GM19099 (cell line): ENCODE results near the gene ISYNA1.

Experiments
- POLR2A ChIP-seq: IDR thresholded peaks from 3 replicates; pipeline ENCODE4 v1.6.1; 2011; ENCODE audit warnings: low read depth; ENCODE audit not compliant: insufficient read length; ENCODE audit errors: extremely low read depth

ISYNA1 gene

DNA sequence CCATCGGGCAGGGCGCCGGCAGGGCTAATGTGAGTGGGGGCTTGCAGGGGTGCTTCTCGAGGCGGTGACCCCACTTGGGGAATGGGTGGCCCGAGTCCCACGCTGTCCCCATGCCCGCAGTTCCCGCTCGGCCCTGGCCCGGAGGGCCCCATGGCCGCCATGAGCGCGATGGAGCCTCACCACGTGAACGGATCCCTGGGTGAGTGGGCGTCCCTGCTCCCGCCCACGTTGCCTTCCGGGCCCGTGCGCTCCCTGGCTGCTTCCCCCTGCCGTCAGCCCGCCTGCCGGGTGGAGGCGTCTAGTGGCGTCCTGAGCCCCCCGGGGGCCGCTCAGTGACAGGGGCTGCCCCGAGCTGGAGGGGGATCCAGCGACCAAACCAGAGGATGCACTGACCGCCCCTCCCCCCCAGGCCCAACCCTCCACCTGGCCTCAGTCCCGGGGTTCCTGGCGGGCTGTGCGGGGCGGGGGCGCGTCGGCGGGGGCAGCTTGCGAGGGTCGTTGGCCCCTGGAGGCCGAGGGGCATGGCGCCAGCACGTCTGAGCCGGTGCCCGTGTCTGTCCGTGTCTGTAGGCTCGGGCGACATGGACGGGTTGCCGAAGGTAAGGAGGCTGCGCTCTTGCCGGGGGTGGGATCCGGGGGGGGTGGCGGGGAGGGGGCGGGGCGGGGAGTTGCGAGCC, 4.8 kb downstream of the ISYNA1 start:
- peak; percentile 70 for TF ChIP-seq POLR2A

DNA sequence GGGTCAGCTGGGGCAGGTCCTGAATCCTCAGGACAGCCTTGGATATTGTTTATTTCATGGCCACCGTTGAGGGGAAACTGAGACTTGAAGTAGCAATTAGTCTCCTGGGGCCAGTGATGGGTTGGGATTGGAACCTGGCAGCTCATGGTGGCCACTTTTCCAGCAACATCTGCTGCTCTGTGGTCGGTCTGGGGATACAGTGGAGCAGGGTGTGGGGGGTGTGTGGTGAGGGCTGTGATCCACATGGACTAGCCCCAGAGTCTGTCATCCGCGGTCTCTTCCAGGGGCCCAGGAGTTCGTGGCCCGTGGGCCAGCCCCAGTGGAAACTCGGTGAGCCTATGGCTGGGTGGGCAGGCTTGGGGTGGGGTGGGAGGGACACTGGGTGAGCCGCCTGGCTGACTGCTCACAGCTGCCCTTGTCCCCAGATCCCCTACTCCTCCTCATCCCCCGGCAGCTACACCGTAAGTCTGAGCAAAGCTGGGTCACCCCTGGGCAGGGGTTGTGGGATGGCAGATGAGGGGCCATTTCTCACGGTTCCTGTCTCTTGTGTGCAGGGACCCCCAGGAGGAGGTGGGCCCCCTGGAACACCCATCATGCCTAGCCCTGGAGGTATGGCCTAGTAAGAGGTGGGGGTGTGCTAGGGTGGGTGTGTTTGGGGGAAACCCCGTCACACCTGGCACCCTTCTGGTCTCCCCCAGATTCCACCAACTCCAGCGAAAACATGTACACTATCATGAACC, 5.5 kb downstream of the ISYNA1 start:
- no peak for TF ChIP-seq POLR2A

DNA sequence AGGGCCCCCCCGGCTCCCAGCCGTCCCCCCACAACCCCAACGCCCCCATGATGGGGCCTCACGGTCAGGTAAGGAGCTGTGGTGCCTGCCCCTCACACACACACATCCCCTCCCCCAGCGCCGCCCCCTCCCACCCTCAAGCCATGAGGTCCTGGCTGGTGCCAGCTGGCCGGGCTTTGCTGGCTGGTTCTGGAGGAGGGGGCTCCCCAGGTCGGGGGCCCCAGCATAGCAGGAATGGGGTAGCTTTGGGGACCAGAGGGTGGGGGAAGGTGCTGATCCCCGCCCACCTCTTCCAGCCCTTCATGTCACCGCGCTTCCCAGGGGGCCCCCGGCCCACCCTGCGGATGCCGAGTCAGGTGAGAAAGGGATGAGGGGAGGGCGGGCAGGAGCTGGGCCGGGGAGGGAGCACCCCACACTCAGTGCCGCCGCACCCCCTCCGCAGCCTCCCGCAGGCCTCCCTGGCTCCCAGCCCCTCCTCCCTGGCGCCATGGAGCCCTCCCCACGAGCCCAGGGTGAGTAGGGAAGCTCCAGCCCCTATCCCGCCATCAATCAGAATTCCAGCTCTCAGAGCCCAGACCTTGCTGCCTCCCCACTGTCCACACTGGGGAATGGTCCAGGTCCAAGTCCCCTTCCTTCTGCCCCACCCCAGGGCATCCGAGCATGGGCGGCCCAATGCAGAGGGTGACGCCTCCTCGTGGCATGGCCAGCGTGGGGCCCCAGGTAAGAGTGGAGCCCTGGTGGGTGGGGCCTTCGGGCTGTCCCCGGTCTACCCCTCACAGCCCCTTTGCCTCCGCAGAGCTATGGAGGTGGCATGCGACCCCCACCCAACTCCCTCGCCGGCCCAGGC, 6.4 kb downstream of the ISYNA1 start:
- TF ChIP-seq POLR2A = no peak

DNA sequence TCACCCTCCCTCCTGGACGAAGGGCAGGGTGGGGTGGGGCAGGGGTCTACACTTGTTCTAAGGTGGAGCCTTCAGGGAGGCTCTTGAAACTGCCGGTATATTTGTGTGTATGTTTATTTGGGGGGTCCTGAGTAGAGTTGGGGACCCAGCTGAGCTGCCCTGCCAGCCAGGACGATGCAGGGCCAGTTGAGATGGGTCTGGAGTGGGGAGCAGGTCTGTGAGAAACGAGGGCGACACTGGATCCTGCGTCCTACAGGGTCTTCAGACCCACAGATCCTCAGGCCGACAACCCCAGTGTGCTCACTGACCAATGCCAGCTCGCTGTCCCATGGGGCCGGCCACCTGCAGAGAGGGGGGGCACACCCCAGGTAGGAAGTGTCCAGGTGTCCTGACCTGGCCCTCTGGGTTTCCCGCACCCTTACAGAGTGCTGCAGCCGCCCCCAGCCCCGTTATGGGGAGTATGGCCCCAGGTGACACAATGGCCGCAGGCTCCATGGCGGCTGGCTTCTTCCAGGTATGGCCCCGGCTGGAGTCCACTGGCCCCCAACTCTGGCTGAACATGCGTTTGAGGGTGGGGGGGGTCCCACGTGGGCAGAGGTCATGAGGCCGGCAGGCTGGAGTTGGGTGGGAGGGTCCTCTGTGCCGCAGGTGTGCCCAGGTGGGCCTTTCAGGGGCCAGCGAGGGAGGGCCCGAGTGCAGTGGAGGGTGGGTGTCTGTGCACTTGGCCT, 7.4 kb downstream of the ISYNA1 start:
- no peak for TF ChIP-seq POLR2A

- no peak for TF ChIP-seq POLR2A
These were observed 8.1 kb downstream of the ISYNA1 start for GRCh38 chr19:18429717-18430416.

GRCh38 chr19:18428787-18429674, 8.9 kb downstream of the ISYNA1 start:
- no peak for TF ChIP-seq POLR2A

- no peak for TF ChIP-seq POLR2A
These were observed 9.7 kb downstream of the ISYNA1 start for GRCh38 chr19:18428173-18428786.

DNA sequence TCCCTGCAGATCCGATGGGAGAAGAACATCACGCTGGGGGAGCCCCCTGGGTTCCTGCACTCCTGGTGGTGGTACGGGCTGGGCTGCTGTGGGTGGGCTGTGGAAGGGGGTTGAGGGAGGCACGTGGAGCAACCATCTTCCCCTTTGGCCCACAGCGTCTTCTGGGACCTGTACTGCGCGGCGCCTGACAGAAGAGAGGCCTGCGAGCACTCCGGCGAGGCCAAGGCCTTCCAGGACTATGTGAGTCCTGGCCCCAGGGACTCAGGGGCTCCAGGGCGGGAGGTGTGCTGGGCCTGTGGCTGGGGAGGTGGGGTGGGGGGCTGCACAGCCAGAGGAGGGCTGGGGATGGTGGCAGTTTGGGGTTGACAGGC, 10.2 kb downstream of the ISYNA1 start:
- TF ChIP-seq POLR2A = no peak

DNA sequence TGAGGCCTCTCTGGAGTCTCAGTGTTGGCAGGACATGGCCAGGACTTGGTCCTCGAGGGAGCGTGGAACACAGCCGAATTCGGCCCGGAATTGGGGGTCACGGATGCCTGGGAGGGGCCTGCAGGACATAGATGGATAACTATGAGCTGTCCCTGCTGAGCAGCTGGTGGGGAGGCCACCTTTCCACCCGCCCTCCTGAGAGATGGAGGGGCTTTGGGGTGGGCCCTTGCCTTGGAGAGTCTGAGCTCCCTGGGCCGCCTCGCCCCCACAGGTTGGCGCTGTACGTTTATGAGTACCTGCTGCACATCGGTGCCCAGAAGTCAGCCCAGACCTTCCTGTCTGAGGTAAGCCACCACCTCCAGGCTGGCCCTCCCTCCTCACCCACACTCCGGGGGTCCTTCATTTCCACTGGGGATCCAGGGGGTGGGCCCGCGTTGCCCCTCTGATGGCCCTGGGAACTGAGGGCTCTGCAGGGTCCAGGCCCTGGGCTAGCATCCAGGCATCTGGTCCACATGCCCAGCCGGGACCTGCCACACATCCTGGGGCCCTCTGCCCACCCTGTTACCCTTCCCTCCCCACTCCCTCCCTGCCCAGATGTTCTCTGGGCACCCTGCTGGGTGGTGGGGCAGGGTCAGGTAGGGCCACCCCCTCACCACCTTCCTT, 10.7 kb downstream of the ISYNA1 start:
- TF ChIP-seq POLR2A = no peak

DNA sequence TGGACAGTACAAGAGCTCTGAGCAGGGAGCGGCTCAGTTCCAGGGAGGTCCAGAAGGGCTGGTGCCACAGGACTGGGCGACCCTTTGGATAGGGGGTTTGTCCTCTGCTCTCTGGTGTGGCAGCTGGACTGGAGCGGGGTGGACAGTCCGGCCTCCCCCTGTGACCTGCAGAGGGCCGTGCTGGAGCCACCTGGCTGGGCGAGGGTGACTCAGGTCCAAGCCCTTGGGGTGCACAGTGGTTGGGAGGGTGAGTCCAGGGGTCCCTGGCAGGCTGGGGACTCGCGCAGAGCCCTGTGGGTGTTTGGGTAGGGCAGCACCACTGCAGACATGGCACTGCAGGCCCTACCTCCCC, 11.5 kb downstream of the ISYNA1 start:
- TF ChIP-seq POLR2A = no peak

DNA sequence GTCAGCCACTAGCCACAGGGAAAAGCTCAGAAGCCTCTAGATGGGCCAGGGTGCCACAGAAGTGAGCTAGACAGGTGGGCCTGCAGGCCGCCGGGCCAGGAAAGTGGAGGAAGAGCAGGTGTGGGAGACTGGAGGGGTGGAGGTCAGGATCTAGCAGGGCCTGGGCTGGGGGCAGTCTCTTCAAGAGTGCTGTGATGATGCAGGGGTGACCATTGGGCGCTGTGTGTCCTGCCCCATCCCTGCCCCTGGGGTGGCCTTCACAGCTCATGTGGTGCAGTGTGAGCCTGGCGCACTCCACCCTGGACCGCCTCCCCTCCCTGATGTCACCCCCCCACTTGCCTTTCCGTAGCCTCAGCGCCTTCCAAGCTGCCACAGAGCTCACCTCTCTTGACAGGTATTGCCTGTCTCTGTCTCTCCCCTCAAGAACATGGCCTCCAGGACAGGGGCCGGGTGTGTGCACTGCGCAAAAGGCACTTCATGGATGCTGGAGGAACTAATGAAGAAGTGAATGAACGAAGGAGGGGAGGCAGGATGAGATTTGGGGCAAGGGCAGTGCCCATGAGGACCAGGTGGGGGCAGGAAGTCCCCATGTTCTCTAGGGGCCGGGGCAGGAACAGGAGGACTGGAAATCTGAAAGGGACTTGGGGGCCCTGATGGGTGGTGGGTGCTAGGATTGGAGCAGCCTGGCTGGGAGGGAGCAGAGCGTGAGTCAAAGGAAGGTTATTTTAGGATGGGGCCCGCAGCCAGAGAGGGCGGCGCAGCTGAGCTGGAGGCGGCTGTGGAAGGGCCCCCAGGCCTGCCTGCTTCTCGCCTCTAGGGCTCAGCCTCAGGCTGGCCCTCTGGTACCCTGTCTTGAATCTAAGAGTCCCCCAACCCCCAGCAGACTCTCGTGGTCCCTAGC, 12.2 kb downstream of the ISYNA1 start:
- TF ChIP-seq POLR2A = no peak
